ENCODE data around the gene S100A16. TPM values are rescaled to one million over a fixed set of nuclear protein-coding genes. Genes with fewer than 3 reads are reported as not detected.
"Not testable (repeated sequence)": the region's sequence is repeated elsewhere in the genome, so short reads cannot be mapped to it uniquely, and the experiment has no call there.

S100A16 gene
- total RNA-seq, 1 donor from 2014 or later, result 22.1 TPM

GRCh38 chr1:153583976-153584375, 29.0 kb downstream of the S100A16 start:
- DNase-seq (ENCODE audit: low spot score in 2 of 2, unreplicated experiment in 2 of 2), result no peak
- Mint-ChIP-seq H3K9me3 (no peaks in the 10 kb centered on the region), H3K4me1 (peaks cover 18% of the 10 kb centered on the region), H3K36me3 (no peaks in the 10 kb centered on the region), H3K27me3 (ENCODE audit: low read depth) (no peaks in the 10 kb centered on the region), H3K27ac (peak overlapping the region; percentile 1), H3K4me3 (no peak overlapping the region)
- TF ChIP-seq CTCF (IDR thresholded peaks at IDR 0.05; ENCODE audit: unreplicated experiment), result no peak

- not testable (repeated sequence) for H3K9me3 Mint-ChIP-seq; H3K27ac Mint-ChIP-seq; H3K36me3 Mint-ChIP-seq; DNase-seq (ENCODE audit: low spot score in 2 of 2, unreplicated experiment in 2 of 2); H3K27me3 Mint-ChIP-seq (ENCODE audit: low read depth); H3K4me3 Mint-ChIP-seq
- peaks cover 23% of the 10 kb centered on the region for H3K4me1 Mint-ChIP-seq
Measured at GRCh38 chr1:153583514-153583913, 29.4 kb downstream of the S100A16 start.

GRCh38 chr1:153582836-153583235, 30.1 kb downstream of the S100A16 start:
- not testable (repeated sequence) for H3K27ac Mint-ChIP-seq; H3K27me3 Mint-ChIP-seq (ENCODE audit: low read depth); H3K9me3 Mint-ChIP-seq; DNase-seq (ENCODE audit: low spot score in 2 of 2, unreplicated experiment in 2 of 2); H3K36me3 Mint-ChIP-seq; H3K4me3 Mint-ChIP-seq
- peaks cover 29% of the 10 kb centered on the region for H3K4me1 Mint-ChIP-seq

- Mint-ChIP-seq H3K4me1 (peaks cover 20% of the 10 kb centered on the region), H3K27me3 (ENCODE audit: low read depth) (no peaks in the 10 kb centered on the region), H3K9me3 (no peaks in the 10 kb centered on the region), H3K36me3 (no peaks in the 10 kb centered on the region), H3K27ac (peak overlapping the region; percentile 62), H3K4me3 (no peak overlapping the region)
- DNase-seq (ENCODE audit: low spot score in 2 of 2, unreplicated experiment in 2 of 2), result no peak
- no peak for TF ChIP-seq CTCF (IDR thresholded peaks at IDR 0.05; ENCODE audit: unreplicated experiment)
Measured at GRCh38 chr1:153578936-153579335, 34.0 kb downstream of the S100A16 start.

GRCh38 chr1:153578490-153578889, 34.4 kb downstream of the S100A16 start:
- no peaks in the 10 kb centered on the region for H3K9me3 Mint-ChIP-seq
- no peak for TF ChIP-seq CTCF (IDR thresholded peaks at IDR 0.05; ENCODE audit: unreplicated experiment)

GRCh38 chr1:153577624-153578051, 35.3 kb downstream of the S100A16 start:
- no peaks in the 10 kb centered on the region for H3K9me3 Mint-ChIP-seq
- H3K4me1 Mint-ChIP-seq, result peaks cover 20% of the 10 kb centered on the region
- no peak for DNase-seq (ENCODE audit: low spot score in 2 of 2, unreplicated experiment in 2 of 2)
- no peaks in the 10 kb centered on the region for H3K27me3 Mint-ChIP-seq (ENCODE audit: low read depth)
- H3K36me3 Mint-ChIP-seq, result no peaks in the 10 kb centered on the region
- no peak overlapping the region for H3K4me3 Mint-ChIP-seq
- H3K27ac Mint-ChIP-seq, result peak overlapping the region; percentile 13
- TF ChIP-seq CTCF (IDR thresholded peaks at IDR 0.05; ENCODE audit: unreplicated experiment), result no peak

More at GRCh38 chr1:153578490-153578889, 34.4 kb downstream of the S100A16 start:
- Mint-ChIP-seq H3K4me3 (no peak overlapping the region), H3K27me3 (ENCODE audit: low read depth) (no peaks in the 10 kb centered on the region), H3K27ac (peak overlapping the region; percentile 62), H3K4me1 (peaks cover 18% of the 10 kb centered on the region), H3K36me3 (no peaks in the 10 kb centered on the region)
- no peak for DNase-seq (ENCODE audit: low spot score in 2 of 2, unreplicated experiment in 2 of 2)

GRCh38 chr1:153577138-153577537, 35.8 kb downstream of the S100A16 start:
- H3K9me3 Mint-ChIP-seq, result no peaks in the 10 kb centered on the region
- DNase-seq (ENCODE audit: low spot score in 2 of 2, unreplicated experiment in 2 of 2), result no peak
- peaks cover 20% of the 10 kb centered on the region for H3K4me1 Mint-ChIP-seq
- no peaks in the 10 kb centered on the region for H3K27me3 Mint-ChIP-seq (ENCODE audit: low read depth)
- no peak for TF ChIP-seq CTCF (IDR thresholded peaks at IDR 0.05; ENCODE audit: unreplicated experiment)
- no peaks in the 10 kb centered on the region for H3K36me3 Mint-ChIP-seq
- no peak overlapping the region for H3K4me3 Mint-ChIP-seq
- no peak overlapping the region for H3K27ac Mint-ChIP-seq

- not testable (repeated sequence) for H3K27ac Mint-ChIP-seq; H3K27me3 Mint-ChIP-seq (ENCODE audit: low read depth); DNase-seq (ENCODE audit: low spot score in 2 of 2, unreplicated experiment in 2 of 2); H3K36me3 Mint-ChIP-seq; H3K9me3 Mint-ChIP-seq; H3K4me3 Mint-ChIP-seq
- H3K4me1 Mint-ChIP-seq, result peaks cover 20% of the 10 kb centered on the region
Measured at GRCh38 chr1:153575497-153575896, 37.4 kb downstream of the S100A16 start.

GRCh38 chr1:153575081-153575491, 37.9 kb downstream of the S100A16 start:
- H3K27ac Mint-ChIP-seq; H3K9me3 Mint-ChIP-seq; H3K27me3 Mint-ChIP-seq (ENCODE audit: low read depth); H3K36me3 Mint-ChIP-seq; DNase-seq (ENCODE audit: low spot score in 2 of 2, unreplicated experiment in 2 of 2); H3K4me3 Mint-ChIP-seq: not testable (repeated sequence)
- H3K4me1 Mint-ChIP-seq, result peaks cover 20% of the 10 kb centered on the region
